HG03280 (cell line): ENCODE data around the gene KLHL41.
A peak's percentile ranks its signal among the peaks of the same experiment; 100 is the strongest.
"Not testable (repeated sequence)": the region's sequence is repeated elsewhere in the genome, so short reads cannot be mapped to it uniquely, and the experiment has no call there.

ENCODE experiments used
- ATAC-seq: cut with Tn5 transposase; IDR thresholded peaks from one replicate; pipeline ENCODE4 v1.9.1; 2021; ENCODE audit warnings: mild to moderate bottlenecking, moderate library complexity; ENCODE audit not compliant: unreplicated experiment

The KLHL41 gene

DNA sequence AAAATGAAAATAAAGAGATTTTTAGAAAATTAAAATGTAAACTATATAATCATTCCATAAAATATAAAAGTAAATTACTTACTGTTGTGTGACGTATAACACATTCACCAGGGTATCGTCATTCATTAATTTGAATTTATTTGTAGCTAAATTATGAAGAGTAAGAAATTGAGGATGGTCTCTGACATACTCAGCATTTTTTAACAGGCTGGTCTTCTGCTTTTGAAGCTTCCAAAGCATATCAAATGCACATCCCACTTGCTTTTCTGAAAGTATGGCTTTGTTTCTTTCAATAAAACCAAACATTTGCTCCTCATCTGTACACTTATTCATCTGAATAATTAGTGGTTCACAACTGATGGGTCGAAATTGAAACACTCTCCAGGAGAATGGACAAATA, 62.1 kb downstream of the KLHL41 start:
- ATAC-seq: no peak

DNA sequence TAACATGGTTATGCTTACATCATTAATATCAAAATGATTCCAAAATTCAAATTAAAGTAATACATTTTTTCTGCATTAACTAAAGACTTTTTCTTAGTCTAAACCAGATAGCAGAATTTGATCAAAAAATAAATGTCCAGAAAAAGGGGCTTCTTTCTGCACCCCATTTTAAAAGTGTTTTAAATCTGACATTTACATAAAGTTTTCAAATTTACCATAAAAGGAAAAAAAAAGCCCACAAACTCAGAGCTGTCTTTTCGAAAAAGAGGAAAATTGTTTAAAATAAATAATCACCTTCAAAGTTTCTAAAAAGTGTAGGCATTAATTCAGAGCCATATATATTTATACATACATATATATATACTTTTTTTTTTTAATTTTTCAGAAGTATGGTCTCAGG, 62.7 kb downstream of the KLHL41 start:
- ATAC-seq: no peak

DNA sequence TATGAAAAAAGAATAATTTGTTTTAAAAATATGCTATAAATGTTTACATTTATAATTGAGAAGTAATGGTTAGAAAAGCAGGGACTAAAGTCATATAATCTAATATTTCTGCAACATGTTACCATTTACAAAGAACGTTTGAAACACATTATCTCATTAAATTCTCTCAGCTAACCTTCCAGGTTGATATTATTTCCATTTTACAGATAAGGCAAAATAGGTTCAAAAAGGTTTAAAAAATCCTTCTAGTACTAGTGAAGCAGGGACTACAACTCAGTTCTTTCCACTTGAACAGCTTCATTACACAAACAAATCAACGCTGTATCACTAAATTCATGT, 63.3 kb downstream of the KLHL41 start:
- ATAC-seq: no peak

DNA sequence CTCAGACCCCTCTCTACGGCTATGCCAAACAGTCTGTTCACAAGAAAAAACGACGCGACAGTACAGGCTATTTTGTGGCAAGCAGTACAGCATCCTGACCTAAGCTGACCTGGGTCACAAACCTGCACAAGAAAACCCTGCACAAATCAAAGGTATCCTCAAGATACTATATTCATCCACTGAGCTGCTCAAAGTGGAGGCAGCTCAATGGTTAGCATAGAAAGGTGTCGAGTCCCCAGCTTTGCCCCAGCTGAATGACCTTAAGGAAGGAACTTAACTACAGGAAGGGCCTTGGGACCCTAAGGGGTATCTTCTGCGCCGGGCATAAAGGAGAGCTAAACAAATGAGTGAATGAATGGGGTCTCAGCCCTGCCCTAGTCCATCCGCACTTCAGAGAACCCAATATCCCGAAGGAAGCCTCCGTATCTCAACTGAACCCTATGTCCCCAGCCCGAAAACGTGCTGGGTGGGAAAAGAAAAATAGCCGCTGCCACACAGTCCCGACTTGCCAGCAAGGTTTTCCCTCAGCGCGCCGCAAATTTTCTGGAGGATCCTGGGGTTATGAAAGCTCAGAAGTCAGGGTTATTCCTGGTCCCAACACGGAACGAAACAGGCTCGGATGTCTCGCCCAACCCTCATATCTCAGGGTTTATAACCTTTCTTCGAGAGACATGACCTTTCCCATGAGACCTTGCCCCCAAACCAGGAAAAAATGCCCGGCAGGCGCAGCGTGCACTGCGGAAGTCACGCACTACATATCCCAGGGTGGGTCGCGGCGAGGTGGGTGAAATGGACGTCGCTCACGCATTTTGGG, 63.9 kb downstream of the KLHL41 start, which contains the start of gene FASTKD1:
Gene FASTKD1 (minus strand): TSS at position 706 of the 814 bp plus-strand sequence. CDS start 1,836 bp downstream, outside the sequence.
- ATAC-seq: peak; percentile 99

DNA sequence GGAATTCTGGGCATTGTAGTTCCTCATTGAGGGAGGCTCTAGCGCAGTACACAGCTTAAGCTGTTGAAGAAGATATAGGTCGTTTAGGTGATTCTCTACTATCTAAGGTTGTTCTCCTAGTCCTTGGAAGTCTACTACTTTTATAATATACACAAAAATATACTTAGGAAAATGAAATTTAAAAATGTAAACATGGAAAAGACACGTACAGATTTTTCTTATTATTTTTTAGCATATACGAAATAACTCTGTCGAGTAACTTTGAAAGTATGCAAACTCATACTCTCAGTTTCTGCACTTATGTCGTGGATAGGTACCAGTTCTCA, 64.4 kb downstream of the KLHL41 start:
- peak; percentile 5 for ATAC-seq

DNA sequence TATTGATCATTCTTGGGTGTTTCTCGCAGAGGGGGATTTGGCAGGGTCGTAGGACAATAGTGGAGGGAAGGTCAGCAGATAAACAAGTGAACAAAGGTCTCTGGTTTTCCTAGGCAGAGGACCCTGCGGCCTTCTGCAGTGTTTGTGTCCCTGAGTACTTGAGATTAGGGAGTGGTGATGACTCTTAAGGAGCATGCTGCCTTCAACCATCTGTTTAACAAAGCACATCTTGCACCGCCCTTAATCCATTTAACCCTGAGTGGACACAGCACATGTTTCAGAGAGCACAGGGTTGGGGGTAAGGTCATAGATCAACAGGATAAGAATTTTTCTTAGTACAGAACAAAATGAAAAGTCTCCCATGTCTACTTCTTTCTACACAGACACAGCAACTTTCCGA, 65.0 kb downstream of the KLHL41 start:
- not testable (repeated sequence) for ATAC-seq

DNA sequence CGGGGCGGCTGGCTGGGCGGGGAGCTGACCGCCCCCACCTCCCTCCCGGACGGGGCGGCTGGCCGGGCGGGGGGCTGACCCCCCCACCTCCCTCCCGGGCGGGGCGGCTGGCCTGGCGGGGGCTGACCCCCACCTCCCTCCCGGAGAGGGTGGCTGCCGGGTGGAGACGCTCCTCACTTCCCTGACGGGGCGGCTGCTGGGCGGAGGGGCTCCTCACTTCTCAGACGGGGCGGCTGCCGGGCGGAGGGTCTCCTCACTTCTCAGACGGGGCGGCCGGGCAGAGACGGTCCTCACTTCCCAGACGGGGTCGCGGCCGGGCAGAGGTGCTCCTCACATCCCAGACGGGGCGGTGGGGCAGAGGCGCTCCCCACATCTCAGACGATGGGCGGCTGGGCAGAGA, 65.8 kb downstream of the KLHL41 start:
- not testable (repeated sequence) for ATAC-seq
